WTC11 (cell line): ENCODE measurements around the gene HBG1. TPM values are rescaled to one million over a fixed set of nuclear protein-coding genes. Genes with fewer than 3 reads are reported as not detected.

Experiments used
- ATAC-seq: fragments of 200-7000 bp; cut with Tn5 transposase; 2 replicates; pipeline ENCODE4 v1.10.0; 2021; ENCODE audit warnings: mild to moderate bottlenecking, moderate library complexity
- CTCF ChIA-PET: fragments of 300-600 bp; sonication (Branson Sonifier 250); formaldehyde crosslinking; loops from one replicate; lab custom pipeline; 2021; ENCODE audit warnings: antibody characterized with exemption; lab: Charles Lee
- POLR2A ChIA-PET: fragments of 350-600 bp; sonication (Branson Sonifier 250); formaldehyde crosslinking; loops from one replicate; lab custom pipeline; 2021; ENCODE audit warnings: antibody characterized with exemption; lab: Charles Lee
- DNase-seq: peaks from one replicate; pipeline ENCODE4 v3.0.0; 2021; ENCODE audit warnings: low spot score
- H3K27ac Mint-ChIP-seq: 2 replicates; pipeline ENCODE4 v1.8.0; 2021; ENCODE audit warnings: mixed read lengths
- H3K27me3 Mint-ChIP-seq: 2 replicates; pipeline ENCODE4 v1.8.0; 2021; ENCODE audit warnings: low read depth, mild to moderate bottlenecking, moderate library complexity, mixed read lengths
- H3K36me3 Mint-ChIP-seq: 2 replicates; pipeline ENCODE4 v1.8.0; 2021; ENCODE audit warnings: mixed read lengths
- H3K4me1 Mint-ChIP-seq: 2 replicates; pipeline ENCODE4 v1.8.0; 2022; ENCODE audit warnings: mixed read lengths
- H3K4me3 Mint-ChIP-seq: 2 replicates; pipeline ENCODE4 v1.8.0; 2021; ENCODE audit warnings: mild to moderate bottlenecking, moderate library complexity, mixed read lengths
- H3K9me3 Mint-ChIP-seq: 2 replicates; pipeline ENCODE4 v1.8.0; 2021; ENCODE audit warnings: mixed read lengths
- ATF1 ChIP-seq: sonication (generic); formaldehyde crosslinking; IDR thresholded peaks from 2 replicates; pipeline ENCODE4 v1.8.1; 2023; ENCODE audit warnings: mild to moderate bottlenecking, moderate library complexity, missing genetic modification reagents
- CREM ChIP-seq: sonication (generic); formaldehyde crosslinking; IDR thresholded peaks from 2 replicates; pipeline ENCODE4 v1.8.1; 2022; ENCODE audit warnings: mild to moderate bottlenecking, missing genetic modification reagents, moderate library complexity
- ELF4 ChIP-seq: sonication (generic); formaldehyde crosslinking; IDR thresholded peaks from 2 replicates; pipeline ENCODE4 v1.8.1; 2022; ENCODE audit warnings: low read depth, mild to moderate bottlenecking, moderate library complexity, missing genetic modification reagents
- ETV6 ChIP-seq: sonication (generic); formaldehyde crosslinking; IDR thresholded peaks from 2 replicates; pipeline ENCODE4 v1.8.1; 2022; ENCODE audit warnings: mild to moderate bottlenecking, missing genetic modification reagents
- SOX15 ChIP-seq: fragments of 250-450 bp; sonication (Bioruptor Pico); IDR thresholded peaks from 2 replicates; pipeline ENCODE4 v1.9.0; 2021; ENCODE audit warnings: mild to moderate bottlenecking
- TCF7 ChIP-seq: sonication (generic); formaldehyde crosslinking; IDR thresholded peaks from 2 replicates; pipeline ENCODE4 v1.8.0; 2022; ENCODE audit warnings: mild to moderate bottlenecking, low read depth, missing genetic modification reagents, moderate library complexity
- ZNF317 ChIP-seq: sonication (generic); formaldehyde crosslinking; IDR thresholded peaks from 2 replicates; pipeline ENCODE4 v1.8.1; 2023; ENCODE audit warnings: low read depth, mild to moderate bottlenecking, moderate library complexity, missing genetic modification reagents, borderline replicate concordance
- ZNF396 ChIP-seq: fragments of 250-450 bp; sonication (Bioruptor Pico); IDR thresholded peaks from 2 replicates; pipeline ENCODE4 v1.8.0; 2021; ENCODE audit warnings: mild to moderate bottlenecking, moderate library complexity, borderline replicate concordance
- total RNA-seq: library from RNA; stranded (reverse); gene quantifications from 3 replicates; pipeline ENCODE4 v1.2.3, GENCODE V29; 2021
- TF ChIP-seq, protein P1 (sequence below): sonication (generic); formaldehyde crosslinking; IDR thresholded peaks from 2 replicates; pipeline ENCODE4 v1.8.0; 2022; ENCODE audit warnings: mild to moderate bottlenecking, missing genetic modification reagents
- TF ChIP-seq, protein P2 (sequence below): sonication (generic); formaldehyde crosslinking; IDR thresholded peaks from 2 replicates; pipeline ENCODE4 v1.8.1; 2022; ENCODE audit warnings: low read depth, mild to moderate bottlenecking, moderate library complexity, missing genetic modification reagents, borderline replicate concordance
- TF ChIP-seq, protein P3 (sequence below): fragments of 250-450 bp; sonication (Bioruptor Pico); IDR thresholded peaks from 2 replicates; pipeline ENCODE4 v2.1.2; 2022; ENCODE audit warnings: mild to moderate bottlenecking, moderate library complexity
- TF ChIP-seq, protein P4 (sequence below): sonication (generic); formaldehyde crosslinking; IDR thresholded peaks from 2 replicates; pipeline ENCODE4 v1.8.1; 2023; ENCODE audit warnings: mild to moderate bottlenecking, missing genetic modification reagents
- TF ChIP-seq, protein P5 (sequence below): sonication (generic); formaldehyde crosslinking; conservative IDR thresholded peaks from 2 replicates; pipeline ENCODE4 v1.8.1; 2023; ENCODE audit warnings: mild to moderate bottlenecking, low read depth, missing genetic modification reagents, moderate library complexity
- TF ChIP-seq, protein P6 (sequence below): sonication (generic); formaldehyde crosslinking; IDR thresholded peaks from 2 replicates; pipeline ENCODE4 v1.8.1; 2023; ENCODE audit warnings: mild to moderate bottlenecking, moderate library complexity, missing genetic modification reagents
- TF ChIP-seq, protein P7 (sequence below): fragments of 250-450 bp; sonication (Bioruptor Pico); IDR thresholded peaks from 2 replicates; pipeline ENCODE4 v1.9.0; 2021; ENCODE audit warnings: mild to moderate bottlenecking
- TF ChIP-seq, protein P8 (sequence below): sonication (generic); formaldehyde crosslinking; IDR thresholded peaks from 2 replicates; pipeline ENCODE4 v1.8.1; 2022; ENCODE audit warnings: missing genetic modification reagents, borderline replicate concordance

HBG1 gene
- total RNA-seq, 1 experiment from 2014 or later = 3.4 TPM

DNA sequence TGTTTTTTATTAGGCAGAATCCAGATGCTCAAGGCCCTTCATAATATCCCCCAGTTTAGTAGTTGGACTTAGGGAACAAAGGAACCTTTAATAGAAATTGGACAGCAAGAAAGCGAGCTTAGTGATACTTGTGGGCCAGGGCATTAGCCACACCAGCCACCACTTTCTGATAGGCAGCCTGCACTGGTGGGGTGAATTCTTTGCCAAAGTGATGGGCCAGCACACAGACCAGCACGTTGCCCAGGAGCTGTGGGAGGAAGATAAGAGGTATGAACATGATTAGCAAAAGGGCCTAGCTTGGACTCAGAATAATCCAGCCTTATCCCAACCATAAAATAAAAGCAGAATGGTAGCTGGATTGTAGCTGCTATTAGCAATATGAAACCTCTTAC is 24.2 kb downstream of the HBG1 start:
- ChIA-PET POLR2A (no interaction called here), CTCF (interaction anchor here (0.7 kb wide), 1 partner anchor 130 kb away, joined by 3 read pairs; no protein-coding TSS in a partner anchor)
- Mint-ChIP-seq H3K27ac (no peak overlapping the region), H3K27me3 (no peaks in the 10 kb centered on the region), H3K9me3 (peaks cover 18% of the 10 kb centered on the region), H3K36me3 (peaks cover 17% of the 10 kb centered on the region), H3K4me3 (no peak overlapping the region), H3K4me1 (peaks cover 3% of the 10 kb centered on the region; the same call in 1 of the 2 replicates)
- ATAC-seq (no peak), DNase-seq (no peak)
- TF ChIP-seq, protein P1, sequence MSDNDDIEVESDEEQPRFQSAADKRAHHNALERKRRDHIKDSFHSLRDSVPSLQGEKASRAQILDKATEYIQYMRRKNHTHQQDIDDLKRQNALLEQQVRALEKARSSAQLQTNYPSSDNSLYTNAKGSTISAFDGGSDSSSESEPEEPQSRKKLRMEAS = no peak
- no peak for TF ChIP-seq CREM (CRISPR knock-in tag)
- TF ChIP-seq, protein P2, sequence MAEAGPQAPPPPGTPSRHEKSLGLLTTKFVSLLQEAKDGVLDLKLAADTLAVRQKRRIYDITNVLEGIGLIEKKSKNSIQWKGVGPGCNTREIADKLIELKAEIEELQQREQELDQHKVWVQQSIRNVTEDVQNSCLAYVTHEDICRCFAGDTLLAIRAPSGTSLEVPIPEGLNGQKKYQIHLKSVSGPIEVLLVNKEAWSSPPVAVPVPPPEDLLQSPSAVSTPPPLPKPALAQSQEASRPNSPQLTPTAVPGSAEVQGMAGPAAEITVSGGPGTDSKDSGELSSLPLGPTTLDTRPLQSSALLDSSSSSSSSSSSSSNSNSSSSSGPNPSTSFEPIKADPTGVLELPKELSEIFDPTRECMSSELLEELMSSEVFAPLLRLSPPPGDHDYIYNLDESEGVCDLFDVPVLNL (CRISPR knock-in tag) = no peak
- TF ChIP-seq, protein P3, sequence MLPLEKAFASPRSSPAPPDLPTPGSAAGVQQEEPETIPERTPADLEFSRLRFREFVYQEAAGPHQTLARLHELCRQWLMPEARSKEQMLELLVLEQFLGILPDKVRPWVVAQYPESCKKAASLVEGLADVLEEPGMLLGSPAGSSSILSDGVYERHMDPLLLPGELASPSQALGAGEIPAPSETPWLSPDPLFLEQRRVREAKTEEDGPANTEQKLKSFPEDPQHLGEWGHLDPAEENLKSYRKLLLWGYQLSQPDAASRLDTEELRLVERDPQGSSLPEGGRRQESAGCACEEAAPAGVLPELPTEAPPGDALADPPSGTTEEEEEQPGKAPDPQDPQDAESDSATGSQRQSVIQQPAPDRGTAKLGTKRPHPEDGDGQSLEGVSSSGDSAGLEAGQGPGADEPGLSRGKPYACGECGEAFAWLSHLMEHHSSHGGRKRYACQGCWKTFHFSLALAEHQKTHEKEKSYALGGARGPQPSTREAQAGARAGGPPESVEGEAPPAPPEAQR = no peak
- no peak for TF ChIP-seq TCF7 (CRISPR knock-in tag)
- TF ChIP-seq, protein P4, sequence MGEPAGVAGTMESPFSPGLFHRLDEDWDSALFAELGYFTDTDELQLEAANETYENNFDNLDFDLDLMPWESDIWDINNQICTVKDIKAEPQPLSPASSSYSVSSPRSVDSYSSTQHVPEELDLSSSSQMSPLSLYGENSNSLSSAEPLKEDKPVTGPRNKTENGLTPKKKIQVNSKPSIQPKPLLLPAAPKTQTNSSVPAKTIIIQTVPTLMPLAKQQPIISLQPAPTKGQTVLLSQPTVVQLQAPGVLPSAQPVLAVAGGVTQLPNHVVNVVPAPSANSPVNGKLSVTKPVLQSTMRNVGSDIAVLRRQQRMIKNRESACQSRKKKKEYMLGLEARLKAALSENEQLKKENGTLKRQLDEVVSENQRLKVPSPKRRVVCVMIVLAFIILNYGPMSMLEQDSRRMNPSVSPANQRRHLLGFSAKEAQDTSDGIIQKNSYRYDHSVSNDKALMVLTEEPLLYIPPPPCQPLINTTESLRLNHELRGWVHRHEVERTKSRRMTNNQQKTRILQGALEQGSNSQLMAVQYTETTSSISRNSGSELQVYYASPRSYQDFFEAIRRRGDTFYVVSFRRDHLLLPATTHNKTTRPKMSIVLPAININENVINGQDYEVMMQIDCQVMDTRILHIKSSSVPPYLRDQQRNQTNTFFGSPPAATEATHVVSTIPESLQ (CRISPR knock-in tag) = no peak

DNA sequence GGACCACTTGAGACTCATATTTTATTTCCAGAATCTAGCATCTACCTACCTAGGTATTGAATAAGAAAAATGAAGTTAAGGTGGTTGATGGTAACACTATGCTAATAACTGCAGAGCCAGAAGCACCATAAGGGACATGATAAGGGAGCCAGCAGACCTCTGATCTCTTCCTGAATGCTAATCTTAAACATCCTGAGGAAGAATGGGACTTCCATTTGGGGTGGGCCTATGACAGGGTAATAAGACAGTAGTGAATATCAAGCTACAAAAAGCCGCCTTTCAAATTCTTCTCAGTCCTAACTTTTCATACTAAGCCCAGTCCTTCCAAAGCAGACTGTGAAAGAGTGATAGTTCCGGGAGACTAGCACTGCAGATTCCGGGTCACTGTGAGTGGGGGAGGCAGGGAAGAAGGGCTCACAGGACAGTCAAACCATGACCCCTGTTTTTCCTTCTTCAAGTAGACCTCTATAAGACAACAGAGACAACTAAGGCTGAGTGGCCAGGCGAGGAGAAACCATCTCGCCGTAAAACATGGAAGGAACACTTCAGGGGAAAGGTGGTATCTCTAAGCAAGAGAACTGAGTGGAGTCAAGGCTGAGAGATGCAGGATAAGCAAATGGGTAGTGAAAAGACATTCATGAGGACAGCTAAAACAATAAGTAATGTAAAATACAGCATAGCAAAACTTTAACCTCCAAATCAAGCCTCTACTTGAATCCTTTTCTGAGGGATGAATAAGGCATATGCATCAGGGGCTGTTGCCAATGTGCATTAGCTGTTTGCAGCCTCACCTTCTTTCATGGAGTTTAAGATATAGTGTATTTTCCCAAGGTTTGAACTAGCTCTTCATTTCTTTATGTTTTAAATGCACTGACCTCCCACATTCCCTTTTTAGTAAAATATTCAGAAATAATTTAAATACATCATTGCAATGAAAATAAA is 24.8 kb downstream of the HBG1 start:
- H3K4me3 Mint-ChIP-seq = no peak overlapping the region
- peaks cover 3% of the 10 kb centered on the region; the same call in 1 of the 2 replicates for H3K4me1 Mint-ChIP-seq
- ATAC-seq (no peak), DNase-seq (no peak)
- ChIA-PET CTCF (interaction anchor here (0.7 kb wide), 1 partner anchor 130 kb away, joined by 3 read pairs; no protein-coding TSS in a partner anchor), POLR2A (no interaction called here)
- H3K27ac Mint-ChIP-seq = no peak overlapping the region
- no peaks in the 10 kb centered on the region for H3K27me3 Mint-ChIP-seq
- H3K9me3 Mint-ChIP-seq = peaks cover 24% of the 10 kb centered on the region
- H3K36me3 Mint-ChIP-seq = peaks cover 20% of the 10 kb centered on the region
- TF ChIP-seq ZNF317 (no peak), ETV6 (no peak), ATF1 (no peak), SOX15 (CRISPR knock-in tag) (no peak), ELF4 (no peak), ZNF396 (CRISPR knock-in tag) (no peak)
- TF ChIP-seq, protein P5, sequence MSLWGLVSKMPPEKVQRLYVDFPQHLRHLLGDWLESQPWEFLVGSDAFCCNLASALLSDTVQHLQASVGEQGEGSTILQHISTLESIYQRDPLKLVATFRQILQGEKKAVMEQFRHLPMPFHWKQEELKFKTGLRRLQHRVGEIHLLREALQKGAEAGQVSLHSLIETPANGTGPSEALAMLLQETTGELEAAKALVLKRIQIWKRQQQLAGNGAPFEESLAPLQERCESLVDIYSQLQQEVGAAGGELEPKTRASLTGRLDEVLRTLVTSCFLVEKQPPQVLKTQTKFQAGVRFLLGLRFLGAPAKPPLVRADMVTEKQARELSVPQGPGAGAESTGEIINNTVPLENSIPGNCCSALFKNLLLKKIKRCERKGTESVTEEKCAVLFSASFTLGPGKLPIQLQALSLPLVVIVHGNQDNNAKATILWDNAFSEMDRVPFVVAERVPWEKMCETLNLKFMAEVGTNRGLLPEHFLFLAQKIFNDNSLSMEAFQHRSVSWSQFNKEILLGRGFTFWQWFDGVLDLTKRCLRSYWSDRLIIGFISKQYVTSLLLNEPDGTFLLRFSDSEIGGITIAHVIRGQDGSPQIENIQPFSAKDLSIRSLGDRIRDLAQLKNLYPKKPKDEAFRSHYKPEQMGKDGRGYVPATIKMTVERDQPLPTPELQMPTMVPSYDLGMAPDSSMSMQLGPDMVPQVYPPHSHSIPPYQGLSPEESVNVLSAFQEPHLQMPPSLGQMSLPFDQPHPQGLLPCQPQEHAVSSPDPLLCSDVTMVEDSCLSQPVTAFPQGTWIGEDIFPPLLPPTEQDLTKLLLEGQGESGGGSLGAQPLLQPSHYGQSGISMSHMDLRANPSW = no peak
- TF ChIP-seq, protein P6, sequence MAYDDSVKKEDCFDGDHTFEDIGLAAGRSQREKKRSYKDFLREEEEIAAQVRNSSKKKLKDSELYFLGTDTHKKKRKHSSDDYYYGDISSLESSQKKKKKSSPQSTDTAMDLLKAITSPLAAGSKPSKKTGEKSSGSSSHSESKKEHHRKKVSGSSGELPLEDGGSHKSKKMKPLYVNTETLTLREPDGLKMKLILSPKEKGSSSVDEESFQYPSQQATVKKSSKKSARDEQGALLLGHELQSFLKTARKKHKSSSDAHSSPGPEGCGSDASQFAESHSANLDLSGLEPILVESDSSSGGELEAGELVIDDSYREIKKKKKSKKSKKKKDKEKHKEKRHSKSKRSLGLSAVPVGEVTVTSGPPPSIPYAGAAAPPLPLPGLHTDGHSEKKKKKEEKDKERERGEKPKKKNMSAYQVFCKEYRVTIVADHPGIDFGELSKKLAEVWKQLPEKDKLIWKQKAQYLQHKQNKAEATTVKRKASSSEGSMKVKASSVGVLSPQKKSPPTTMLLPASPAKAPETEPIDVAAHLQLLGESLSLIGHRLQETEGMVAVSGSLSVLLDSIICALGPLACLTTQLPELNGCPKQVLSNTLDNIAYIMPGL = no peak
- TF ChIP-seq, protein P7, sequence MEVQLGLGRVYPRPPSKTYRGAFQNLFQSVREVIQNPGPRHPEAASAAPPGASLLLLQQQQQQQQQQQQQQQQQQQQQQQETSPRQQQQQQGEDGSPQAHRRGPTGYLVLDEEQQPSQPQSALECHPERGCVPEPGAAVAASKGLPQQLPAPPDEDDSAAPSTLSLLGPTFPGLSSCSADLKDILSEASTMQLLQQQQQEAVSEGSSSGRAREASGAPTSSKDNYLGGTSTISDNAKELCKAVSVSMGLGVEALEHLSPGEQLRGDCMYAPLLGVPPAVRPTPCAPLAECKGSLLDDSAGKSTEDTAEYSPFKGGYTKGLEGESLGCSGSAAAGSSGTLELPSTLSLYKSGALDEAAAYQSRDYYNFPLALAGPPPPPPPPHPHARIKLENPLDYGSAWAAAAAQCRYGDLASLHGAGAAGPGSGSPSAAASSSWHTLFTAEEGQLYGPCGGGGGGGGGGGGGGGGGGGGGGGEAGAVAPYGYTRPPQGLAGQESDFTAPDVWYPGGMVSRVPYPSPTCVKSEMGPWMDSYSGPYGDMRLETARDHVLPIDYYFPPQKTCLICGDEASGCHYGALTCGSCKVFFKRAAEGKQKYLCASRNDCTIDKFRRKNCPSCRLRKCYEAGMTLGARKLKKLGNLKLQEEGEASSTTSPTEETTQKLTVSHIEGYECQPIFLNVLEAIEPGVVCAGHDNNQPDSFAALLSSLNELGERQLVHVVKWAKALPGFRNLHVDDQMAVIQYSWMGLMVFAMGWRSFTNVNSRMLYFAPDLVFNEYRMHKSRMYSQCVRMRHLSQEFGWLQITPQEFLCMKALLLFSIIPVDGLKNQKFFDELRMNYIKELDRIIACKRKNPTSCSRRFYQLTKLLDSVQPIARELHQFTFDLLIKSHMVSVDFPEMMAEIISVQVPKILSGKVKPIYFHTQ (CRISPR knock-in tag) = no peak
- TF ChIP-seq, protein P3 = no peak
- TF ChIP-seq, protein P8, sequence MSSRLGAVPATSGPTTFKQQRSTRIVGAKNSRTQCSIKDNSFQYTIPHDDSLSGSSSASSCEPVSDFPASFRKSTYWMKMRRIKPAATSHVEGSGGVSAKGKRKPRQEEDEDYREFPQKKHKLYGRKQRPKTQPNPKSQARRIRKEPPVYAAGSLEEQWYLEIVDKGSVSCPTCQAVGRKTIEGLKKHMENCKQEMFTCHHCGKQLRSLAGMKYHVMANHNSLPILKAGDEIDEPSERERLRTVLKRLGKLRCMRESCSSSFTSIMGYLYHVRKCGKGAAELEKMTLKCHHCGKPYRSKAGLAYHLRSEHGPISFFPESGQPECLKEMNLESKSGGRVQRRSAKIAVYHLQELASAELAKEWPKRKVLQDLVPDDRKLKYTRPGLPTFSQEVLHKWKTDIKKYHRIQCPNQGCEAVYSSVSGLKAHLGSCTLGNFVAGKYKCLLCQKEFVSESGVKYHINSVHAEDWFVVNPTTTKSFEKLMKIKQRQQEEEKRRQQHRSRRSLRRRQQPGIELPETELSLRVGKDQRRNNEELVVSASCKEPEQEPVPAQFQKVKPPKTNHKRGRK = no peak
